Neural progenitor cell (in vitro differentiated cells): ENCODE measurements around the gene IGF2BP1.

ENCODE experiments used
- CTCF ChIP-seq: fragments of 200-600 bp; sonication (generic); IDR thresholded peaks from 2 replicates; pipeline ENCODE4 v1.5.1; 2017; ENCODE audit warnings: antibody characterized with exemption, mild to moderate bottlenecking
- EZH2phosphoT487 ChIP-seq: fragments of 200-600 bp; sonication (generic); IDR thresholded peaks from 2 replicates; pipeline ENCODE4 v1.6.1; 2017; ENCODE audit warnings: antibody characterized with exemption

GRCh38 chr17:49069585-49070273 lies 72.5 kb downstream of the IGF2BP1 start:
- TF ChIP-seq CTCF (no peak), EZH2phosphoT487 (no peak)
